Trophoblast cell (in vitro differentiated cells and primary cell): ENCODE data around the gene STXBP6.

Source experiments
- DNase-seq, 2 donors: peaks; one replicate each; pipeline ENCODE4 v3.0.0-alpha.2; 2016
- H2AFZ ChIP-seq: 2 replicates; pipeline ENCODE4 v1.6.1; 2013; ENCODE audit warnings: low read length, moderate library complexity, mild to moderate bottlenecking; ENCODE audit not compliant: insufficient read depth, poor library complexity
- H2AK5ac ChIP-seq: 2 replicates; pipeline ENCODE4 v1.6.1; 2013; ENCODE audit warnings: mild to moderate bottlenecking, low read length
- H2BK120ac ChIP-seq: 2 replicates; pipeline ENCODE4 v1.6.1; 2013; ENCODE audit warnings: low read length, mild to moderate bottlenecking, moderate library complexity; ENCODE audit not compliant: insufficient read depth, poor library complexity
- H2BK12ac ChIP-seq: 2 replicates; pipeline ENCODE4 v1.6.1; 2013; ENCODE audit warnings: mild to moderate bottlenecking, low read length, moderate library complexity
- H2BK5ac ChIP-seq: 2 replicates; pipeline ENCODE4 v1.6.1; 2013; ENCODE audit warnings: low read length, low read depth, moderate library complexity, mild to moderate bottlenecking; ENCODE audit not compliant: poor library complexity
- H3K14ac ChIP-seq: 2 replicates; pipeline ENCODE4 v1.6.1; 2013; ENCODE audit warnings: mild to moderate bottlenecking, low read length
- H3K18ac ChIP-seq: 2 replicates; pipeline ENCODE4 v1.6.1; 2013; ENCODE audit warnings: mild to moderate bottlenecking, low read length
- H3K23ac ChIP-seq: 2 replicates; pipeline ENCODE4 v1.6.1; 2013; ENCODE audit warnings: low read length
- H3K27ac ChIP-seq: 2 replicates; pipeline ENCODE4 v1.5.1; 2013; ENCODE audit warnings: low read depth, mild to moderate bottlenecking, inconsistent platforms, low read length, moderate library complexity
- H3K27me3 ChIP-seq: 2 replicates; pipeline ENCODE4 v1.6.1; 2013; ENCODE audit warnings: inconsistent platforms, mild to moderate bottlenecking, low read length, moderate library complexity; ENCODE audit not compliant: insufficient read depth
- H3K36me3 ChIP-seq, 2 experiments: 1 replicate in 1 of 2; 2 replicates in 1 of 2; pipeline ENCODE4 v1.6.1; 2013; ENCODE audit warnings: low read length in 2 of 2, mild to moderate bottlenecking in 2 of 2, moderate library complexity in 1 of 2; ENCODE audit not compliant: insufficient read depth in 2 of 2, control insufficient read depth in 1 of 2
- H3K4ac ChIP-seq: 2 replicates; pipeline ENCODE4 v1.6.1; 2013; ENCODE audit warnings: low read depth, mild to moderate bottlenecking, low read length, moderate library complexity
- H3K4me1 ChIP-seq, 2 experiments: 1 replicate in 1 of 2; 2 replicates in 1 of 2; pipeline ENCODE4 v1.6.1; 2013; ENCODE audit warnings: low read length in 2 of 2, mild to moderate bottlenecking in 2 of 2, moderate library complexity in 1 of 2; ENCODE audit not compliant: insufficient read depth in 2 of 2, control insufficient read depth in 1 of 2
- H3K4me2 ChIP-seq: 2 replicates; pipeline ENCODE4 v1.6.1; 2013; ENCODE audit warnings: inconsistent platforms, mild to moderate bottlenecking, low read length, moderate library complexity
- H3K4me3 ChIP-seq: 2 replicates; pipeline ENCODE4 v1.5.1; 2013; ENCODE audit warnings: mild to moderate bottlenecking, low read depth, low read length, inconsistent platforms
- H3K79me1 ChIP-seq: one replicate; pipeline ENCODE4 v1.6.1; 2013; ENCODE audit warnings: low read length
- H3K79me2 ChIP-seq: 2 replicates; pipeline ENCODE4 v1.6.1; 2013; ENCODE audit warnings: low read length, mild to moderate bottlenecking; ENCODE audit not compliant: control insufficient read depth, insufficient read depth, poor library complexity
- H3K9ac ChIP-seq: 2 replicates; pipeline ENCODE4 v1.6.1; 2013; ENCODE audit warnings: mild to moderate bottlenecking, low read length
- H3K9me3 ChIP-seq: 2 replicates; pipeline ENCODE4 v1.6.1; 2013; ENCODE audit warnings: low read depth, mild to moderate bottlenecking, control low read depth, inconsistent platforms, low read length; ENCODE audit not compliant: insufficient read depth
- H4K12ac ChIP-seq: 2 replicates; pipeline ENCODE4 v1.6.1; 2013; ENCODE audit warnings: low read depth, mild to moderate bottlenecking, low read length, moderate library complexity
- H4K8ac ChIP-seq: 2 replicates; pipeline ENCODE4 v1.6.1; 2013; ENCODE audit warnings: low read depth, mild to moderate bottlenecking, low read length, moderate library complexity
- H4K91ac ChIP-seq: one replicate; pipeline ENCODE4 v1.6.1; 2013; ENCODE audit warnings: low read depth, mild to moderate bottlenecking, low read length, moderate library complexity
- WGBS: extraction: QIAGEN DNeasy Blood & Tissue Kit; methylation state at CpG from one replicate; pipeline ENCODE4 v1.1.7; 2013; ENCODE audit warnings: missing lambda C conversion rate; ENCODE audit not compliant: insufficient read length, insufficient coverage; ENCODE audit errors: extremely low coverage; 5-methylcytosine and 5-hydroxymethylcytosine counted together

Gene STXBP6

DNA sequence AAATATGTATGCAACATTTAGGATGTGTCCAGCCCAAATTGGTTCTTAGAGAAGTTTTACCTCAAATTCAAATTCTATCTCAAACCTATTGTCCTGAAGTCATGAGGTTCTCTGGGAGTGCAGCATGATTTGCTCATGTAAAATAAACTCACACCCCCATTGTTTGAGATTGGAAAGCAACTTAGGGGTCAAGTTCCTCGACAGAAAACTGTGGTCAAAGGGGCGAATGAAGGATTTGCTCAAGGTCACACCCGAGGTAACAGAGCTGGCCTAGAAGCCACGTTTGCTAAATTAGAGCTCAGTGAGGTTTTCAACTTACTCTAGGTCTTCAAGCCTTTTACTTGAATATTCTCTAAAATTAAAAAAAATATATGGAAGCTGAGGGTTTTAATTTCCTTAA is 218.3 kb downstream of the STXBP6 start:
- Histone ChIP-seq H3K79me2 (no peaks in the 10 kb centered on the region), H3K4me3 (no peak overlapping the region), H2BK12ac (no peak overlapping the region), H3K4me1 (no peaks in the 10 kb centered on the region), H4K91ac (no peak overlapping the region), H2BK120ac (no peak overlapping the region), H3K27me3 (no peaks in the 10 kb centered on the region), H2AK5ac (no peak overlapping the region), H2BK5ac (no peak overlapping the region), H3K23ac (no peak overlapping the region), H3K14ac (no peak overlapping the region), H2AFZ (no peak overlapping the region), H3K9ac (no peak overlapping the region), H4K8ac (no peak overlapping the region), H3K79me1 (no peaks in the 10 kb centered on the region), H3K18ac (no peak overlapping the region), H4K12ac (no peak overlapping the region), H3K4me2 (no peak overlapping the region), H3K4ac (no peak overlapping the region), H3K36me3 (no peaks in the 10 kb centered on the region), H3K27ac (no peak overlapping the region), H3K9me3 (no peaks in the 10 kb centered on the region)
- WGBS: no CpG with 5 or more reads among the region's 4 CpGs
- DNase-seq: no peak

DNA sequence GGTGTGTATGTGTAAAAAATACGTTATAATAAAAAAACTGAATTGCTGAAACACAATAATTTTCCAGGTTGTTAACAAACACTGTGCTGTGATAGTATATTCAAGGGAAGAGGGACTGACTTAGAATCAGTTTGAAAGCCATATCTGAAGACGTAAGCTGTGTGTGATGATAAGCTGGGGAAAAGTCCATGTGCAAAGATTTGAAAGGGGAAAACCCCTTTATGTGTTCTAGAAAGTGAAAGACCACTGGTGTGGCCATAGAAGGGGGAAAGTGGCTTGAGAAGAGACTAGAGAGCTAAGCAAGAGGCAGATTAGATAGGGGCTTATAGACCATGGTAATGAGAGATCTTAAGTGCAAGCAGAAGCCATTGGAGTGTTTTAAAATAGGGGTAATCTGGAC is 220.1 kb downstream of the STXBP6 start:
- no peak overlapping the region for H3K4me3 ChIP-seq
- H3K14ac ChIP-seq: no peak overlapping the region
- 100% methylated on average over 1 of the region's 2 CpGs for WGBS
- H3K9me3 ChIP-seq: no peaks in the 10 kb centered on the region
- H3K36me3 ChIP-seq: no peaks in the 10 kb centered on the region
- H3K4ac ChIP-seq: no peak overlapping the region
- H3K79me2 ChIP-seq: no peaks in the 10 kb centered on the region
- no peak overlapping the region for H4K12ac ChIP-seq
- no peak overlapping the region for H3K18ac ChIP-seq
- no peak overlapping the region for H4K8ac ChIP-seq
- H3K27me3 ChIP-seq: no peaks in the 10 kb centered on the region
- H3K23ac ChIP-seq: no peak overlapping the region
- H3K4me2 ChIP-seq: no peak overlapping the region
- no peaks in the 10 kb centered on the region for H3K79me1 ChIP-seq
- no peak overlapping the region for H3K9ac ChIP-seq
- no peak overlapping the region for H4K91ac ChIP-seq
- no peak overlapping the region for H2BK12ac ChIP-seq
- no peak overlapping the region for H3K27ac ChIP-seq
- no peaks in the 10 kb centered on the region for H3K4me1 ChIP-seq
- no peak for DNase-seq
- no peak overlapping the region for H2AFZ ChIP-seq
- H2BK5ac ChIP-seq: no peak overlapping the region
- no peak overlapping the region for H2AK5ac ChIP-seq
- no peak overlapping the region for H2BK120ac ChIP-seq

DNA sequence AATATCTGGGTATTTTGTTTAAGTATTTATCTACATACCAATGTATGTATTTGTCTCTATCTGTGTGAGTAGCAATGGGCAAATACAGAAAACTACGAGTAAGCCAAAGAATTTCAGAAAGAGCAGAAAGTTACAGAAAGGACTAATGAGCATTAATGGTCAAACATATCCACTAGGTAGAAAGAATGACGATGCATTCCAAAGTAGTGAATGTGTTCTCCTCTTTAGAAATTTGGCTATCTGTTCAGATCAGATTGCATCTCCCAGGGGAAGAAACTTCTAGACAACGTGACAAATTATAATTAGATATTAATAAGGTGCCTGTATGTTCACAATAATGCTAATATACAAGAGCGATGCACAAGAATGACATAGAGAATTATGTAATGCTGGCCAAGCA is 221.5 kb downstream of the STXBP6 start:
- H3K4ac ChIP-seq: no peak overlapping the region
- peak in 1 of 2 donors; percentile 14 for DNase-seq
- WGBS: no CpG with 5 or more reads among the region's 4 CpGs
- no peaks in the 10 kb centered on the region for H3K79me2 ChIP-seq
- no peaks in the 10 kb centered on the region for H3K9me3 ChIP-seq
- no peak overlapping the region for H4K91ac ChIP-seq
- no peak overlapping the region for H2BK5ac ChIP-seq
- no peak overlapping the region for H3K23ac ChIP-seq
- H2AK5ac ChIP-seq: no peak overlapping the region
- no peak overlapping the region for H3K4me3 ChIP-seq
- H2BK120ac ChIP-seq: no peak overlapping the region
- no peaks in the 10 kb centered on the region for H3K27me3 ChIP-seq
- H2AFZ ChIP-seq: no peak overlapping the region
- no peak overlapping the region for H2BK12ac ChIP-seq
- H3K9ac ChIP-seq: no peak overlapping the region
- no peaks in the 10 kb centered on the region for H3K4me1 ChIP-seq
- H3K14ac ChIP-seq: no peak overlapping the region
- H4K8ac ChIP-seq: no peak overlapping the region
- no peak overlapping the region for H3K27ac ChIP-seq
- no peak overlapping the region for H3K4me2 ChIP-seq
- no peaks in the 10 kb centered on the region for H3K79me1 ChIP-seq
- H3K18ac ChIP-seq: no peak overlapping the region
- no peaks in the 10 kb centered on the region for H3K36me3 ChIP-seq
- no peak overlapping the region for H4K12ac ChIP-seq

DNA sequence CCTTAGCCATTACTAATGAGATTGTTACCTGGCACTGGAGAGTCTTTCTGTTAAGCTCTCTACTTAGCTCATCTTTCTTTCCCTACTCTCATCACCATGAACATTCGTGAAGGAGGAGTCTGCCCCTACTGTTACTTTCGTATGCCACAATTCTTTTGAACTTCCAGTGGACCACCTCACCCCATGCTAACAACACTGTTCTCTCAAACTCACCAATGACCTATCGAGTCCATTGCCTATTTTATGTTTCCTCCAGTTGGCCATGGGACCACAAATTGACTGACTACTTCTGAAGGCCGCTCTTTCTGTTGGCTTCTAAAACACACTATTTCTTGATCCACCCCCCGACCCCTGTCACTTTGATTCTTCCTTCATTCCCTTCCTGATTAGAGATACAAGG is 223.6 kb downstream of the STXBP6 start:
- Histone ChIP-seq H3K4me2 (no peak overlapping the region), H3K9ac (no peak overlapping the region), H3K79me1 (no peaks in the 10 kb centered on the region), H3K4me1 (no peaks in the 10 kb centered on the region), H2AFZ (no peak overlapping the region), H4K12ac (no peak overlapping the region), H3K27ac (no peak overlapping the region), H3K18ac (no peak overlapping the region), H3K79me2 (no peaks in the 10 kb centered on the region), H3K4me3 (no peak overlapping the region), H3K27me3 (no peaks in the 10 kb centered on the region), H2BK120ac (no peak overlapping the region), H2BK5ac (no peak overlapping the region), H2AK5ac (no peak overlapping the region), H4K91ac (no peak overlapping the region), H3K36me3 (no peaks in the 10 kb centered on the region), H3K4ac (no peak overlapping the region), H3K9me3 (no peaks in the 10 kb centered on the region), H3K23ac (no peak overlapping the region), H3K14ac (no peak overlapping the region), H2BK12ac (no peak overlapping the region), H4K8ac (no peak overlapping the region)
- WGBS: no CpG with 5 or more reads among the region's 5 CpGs
- no peak for DNase-seq
